RWPE1 (cell line): Measurements from ENCODE around the gene ARHGAP1.

Source experiments
- CTCF ChIA-PET: fragments of 350-600 bp; sonication (Branson Sonifier 250); formaldehyde crosslinking; extraction: SDS; loops from one replicate; lab custom pipeline; 2021; lab: Yijun Ruan, JAX
- POLR2A ChIA-PET: fragments of 400-600 bp; formaldehyde crosslinking; extraction: SDS; loops from one replicate; lab custom pipeline; 2020; ENCODE audit warnings: antibody characterized with exemption; ENCODE audit not compliant: low non-redundant PET; lab: Yijun Ruan, JAX
- DNase-seq: peaks from one replicate; pipeline ENCODE4 v3.0.0; 2012; ENCODE audit warnings: low spot score
- H3K27ac ChIP-seq: fragments of 450-650 bp; 2 replicates; pipeline ENCODE4 v1.5.1; 2017
- CTCF ChIP-seq: fragments of 450-650 bp; conservative IDR thresholded peaks from 2 replicates; pipeline ENCODE4 v1.5.1; 2017; ENCODE audit warnings: low read depth, mild to moderate bottlenecking

ARHGAP1 gene

GRCh38 chr11:46693597-46694012 lies 6.8 kb downstream of the ARHGAP1 start:
- no peak for DNase-seq
- H3K27ac ChIP-seq = peak overlapping the region; percentile 54

DNA sequence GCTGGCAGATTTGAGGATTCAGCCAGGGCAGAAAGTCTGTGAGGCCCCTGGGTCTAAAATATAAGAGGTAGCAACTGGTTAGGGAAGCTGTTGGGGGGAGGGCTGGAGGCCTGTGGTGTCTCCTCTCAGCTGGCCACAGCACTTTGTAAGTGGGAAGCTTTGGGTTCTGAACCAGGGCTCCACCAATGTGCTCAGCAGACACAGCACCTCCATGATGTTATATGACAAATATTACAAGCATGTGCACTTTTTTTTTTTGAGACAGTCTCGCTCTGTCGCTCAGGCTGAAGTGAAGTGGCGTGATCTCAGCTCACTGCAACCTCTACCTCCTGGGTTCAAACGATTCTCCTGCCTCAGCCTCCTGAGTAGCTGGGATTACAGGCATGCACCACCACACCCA lies 8.0 kb downstream of the ARHGAP1 start:
- H3K27ac ChIP-seq = peak overlapping the region; percentile 49
- no peak for DNase-seq
- ChIA-PET POLR2A (no interaction called here), CTCF (interaction anchor here (1.0 kb wide), 1 partner anchor 14 kb away, joined by 3 read pairs; no protein-coding TSS in a partner anchor)
- TF ChIP-seq CTCF = no peak

More at GRCh38 chr11:46693597-46694012, 6.8 kb downstream of the ARHGAP1 start:
- CTCF ChIA-PET = interaction anchor here (0.5 to 0.6 kb wide), 2 partner anchors 24 to 333 kb away, joined by 4 read pairs; no protein-coding TSS in a partner anchor
- TF ChIP-seq CTCF = no peak
- POLR2A ChIA-PET = interaction anchor here (0.6 to 0.7 kb wide), 2 partner anchors 8 to 1250 kb away, joined by 3 read pairs; no protein-coding TSS in a partner anchor

DNA sequence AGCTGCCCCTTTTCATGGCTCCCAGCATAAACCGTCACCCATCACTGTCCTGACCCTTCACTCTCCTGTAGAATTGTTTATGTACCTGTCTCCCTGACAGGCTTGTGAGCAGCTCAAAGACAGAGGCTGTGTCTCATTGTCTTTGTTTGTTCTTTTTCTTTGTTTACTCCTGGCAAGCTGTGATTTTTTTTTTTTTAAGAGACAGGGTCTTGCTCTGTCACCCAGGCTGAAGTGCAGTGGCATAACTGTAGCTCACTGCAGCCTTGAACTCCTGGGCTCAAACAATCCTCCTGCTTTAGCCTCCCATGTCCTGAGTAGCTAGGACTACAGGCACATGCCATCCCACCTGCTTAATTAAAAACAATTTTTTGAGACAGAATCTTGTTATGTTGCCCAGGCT lies 9.7 kb downstream of the ARHGAP1 start:
- POLR2A ChIA-PET = no interaction called here
- peak overlapping the region; percentile 51 for H3K27ac ChIP-seq
- no peak for TF ChIP-seq CTCF
- no peak for DNase-seq
- CTCF ChIA-PET = no interaction called here

GRCh38 chr11:46686886-46687795 lies 13.3 kb downstream of the ARHGAP1 start:
- ChIA-PET POLR2A (interaction anchor here (1.5 to 2.4 kb wide), 2 partner anchors 11 to 14 kb away, joined by 4 to 28 read pairs; partner anchors contain the start of genes ARHGAP1 and ZNF408), CTCF (interaction anchor here (0.6 kb wide), 1 partner anchor 190 kb away, joined by 4 read pairs; no protein-coding TSS in a partner anchor)
- no peak for TF ChIP-seq CTCF
- peak; percentile 84 for DNase-seq
- H3K27ac ChIP-seq = peak overlapping the region; percentile 99

- DNase-seq = no peak
- H3K27ac ChIP-seq = no peak overlapping the region
- TF ChIP-seq CTCF = no peak
- ChIA-PET POLR2A (no interaction called here), CTCF (no interaction called here)
These were observed 16.1 kb downstream of the ARHGAP1 start for GRCh38 chr11:46684367-46684766.
